ENCODE data around the gene SH3RF3. TPM values are rescaled to one million over a fixed set of nuclear protein-coding genes. Genes with fewer than 3 reads are reported as not detected.

SH3RF3 gene
- total and polyA plus RNA-seq, 4 donors, result 2.9 to 9.7 (median 8.6) TPM

DNA sequence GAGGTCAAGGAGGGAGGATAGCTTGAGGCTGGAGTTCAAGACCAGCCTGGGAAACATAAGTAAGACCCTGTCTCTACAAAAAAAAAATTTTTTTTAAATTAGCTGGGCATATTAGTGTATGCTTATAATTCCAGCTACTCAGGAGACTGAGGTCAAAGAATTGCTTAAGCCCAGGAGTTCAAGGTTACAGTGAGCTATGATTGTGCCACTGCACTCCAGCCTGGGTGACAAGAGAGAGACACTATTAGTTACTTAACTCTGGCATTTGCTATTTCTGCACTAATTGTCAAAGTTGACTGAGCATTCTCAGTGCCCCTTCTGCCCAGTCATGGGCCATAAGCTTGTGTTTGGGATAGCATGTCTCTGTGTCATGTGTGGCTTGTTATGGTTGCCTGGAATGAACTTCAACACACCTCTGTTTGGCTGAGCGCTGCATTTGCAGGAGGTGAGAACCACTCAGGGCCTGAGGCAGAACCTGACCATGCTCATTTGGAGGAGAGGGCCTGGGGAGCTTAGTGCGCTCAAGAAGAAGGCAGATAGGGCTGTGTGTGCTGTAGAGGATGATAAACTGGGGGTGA, 77.7 kb downstream of the SH3RF3 start:
- DNase-seq (no peak), ATAC-seq (ENCODE audit: insufficient read depth, low FRiP score) (no peak)
- peaks cover 0 to 6% (median 4%) of the 10 kb centered on the region in 5 donors for H3K4me1 ChIP-seq (ENCODE audit: control insufficient read depth in 5 of 5, insufficient read depth in 5 of 5, low read length in 5 of 5)
- TF ChIP-seq CTCF (IDR thresholded peaks at IDR 0.05; ENCODE audit: control extremely low read depth, extremely low read depth), result no peak
- H3K27ac ChIP-seq (ENCODE audit: low read depth in 1 of 2, low read length in 1 of 2), result no peak overlapping the region
- H3K36me3 ChIP-seq (ENCODE audit: control insufficient read depth in 4 of 4, insufficient read depth in 4 of 4, low read length in 4 of 4), result no peaks in the 10 kb centered on the region
- H3K4me3 ChIP-seq, result no peak overlapping the region
- no peaks in the 10 kb centered on the region for H3K27me3 ChIP-seq (ENCODE audit: control insufficient read depth in 3 of 3, insufficient read depth in 3 of 3, low read length in 2 of 3)
- peaks cover 0 to 5% (median 0%) of the 10 kb centered on the region in 4 donors for H3K9me3 ChIP-seq (ENCODE audit: control insufficient read depth in 4 of 4, insufficient read depth in 3 of 4, low read length in 3 of 4)
- 95 to 97% methylated on average over 2 of the region's 2 CpGs for WGBS, 2 donors
- H3K9ac ChIP-seq (ENCODE audit: insufficient read depth in 1 of 2, low read length in 2 of 2), result no peak overlapping the region

DNA sequence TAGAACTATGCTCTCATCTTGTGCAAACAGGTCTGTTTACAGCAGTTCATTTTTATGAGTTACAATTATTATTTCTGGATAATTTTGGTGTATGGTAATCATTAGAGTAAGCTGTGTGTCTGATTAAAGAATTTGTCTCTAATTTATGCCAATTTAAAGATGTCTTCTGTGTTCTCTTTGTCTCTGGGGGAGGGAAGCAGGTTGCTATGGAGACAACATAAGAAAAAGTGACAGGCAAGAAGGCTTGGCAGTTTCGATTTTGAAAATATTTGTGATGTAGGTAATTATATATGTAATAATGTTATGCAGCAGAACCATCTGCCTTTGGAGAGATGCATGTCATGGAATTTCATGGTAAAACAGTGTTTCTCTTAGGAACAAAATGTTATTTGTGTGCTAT, 78.2 kb downstream of the SH3RF3 start:
- no peak overlapping the region for H3K27ac ChIP-seq (ENCODE audit: low read depth in 1 of 2, low read length in 1 of 2)
- H3K4me3 ChIP-seq, result no peak overlapping the region
- ATAC-seq (ENCODE audit: insufficient read depth, low FRiP score) (no peak), DNase-seq (no peak)
- no peaks in the 10 kb centered on the region for H3K36me3 ChIP-seq (ENCODE audit: control insufficient read depth in 4 of 4, insufficient read depth in 4 of 4, low read length in 4 of 4)
- WGBS, 2 donors, result 61 to 70% methylated on average over 1 of the region's 1 CpG
- H3K9me3 ChIP-seq (ENCODE audit: control insufficient read depth in 4 of 4, insufficient read depth in 3 of 4, low read length in 3 of 4), result peaks cover 0 to 5% (median 0%) of the 10 kb centered on the region in 4 donors
- no peak overlapping the region for H3K9ac ChIP-seq (ENCODE audit: insufficient read depth in 1 of 2, low read length in 2 of 2)
- H3K4me1 ChIP-seq (ENCODE audit: control insufficient read depth in 5 of 5, insufficient read depth in 5 of 5, low read length in 5 of 5), result peaks cover 0 to 6% (median 2%) of the 10 kb centered on the region in 5 donors
- H3K27me3 ChIP-seq (ENCODE audit: control insufficient read depth in 3 of 3, insufficient read depth in 3 of 3, low read length in 2 of 3), result no peaks in the 10 kb centered on the region
- TF ChIP-seq CTCF (IDR thresholded peaks at IDR 0.05; ENCODE audit: control extremely low read depth, extremely low read depth), result no peak

DNA sequence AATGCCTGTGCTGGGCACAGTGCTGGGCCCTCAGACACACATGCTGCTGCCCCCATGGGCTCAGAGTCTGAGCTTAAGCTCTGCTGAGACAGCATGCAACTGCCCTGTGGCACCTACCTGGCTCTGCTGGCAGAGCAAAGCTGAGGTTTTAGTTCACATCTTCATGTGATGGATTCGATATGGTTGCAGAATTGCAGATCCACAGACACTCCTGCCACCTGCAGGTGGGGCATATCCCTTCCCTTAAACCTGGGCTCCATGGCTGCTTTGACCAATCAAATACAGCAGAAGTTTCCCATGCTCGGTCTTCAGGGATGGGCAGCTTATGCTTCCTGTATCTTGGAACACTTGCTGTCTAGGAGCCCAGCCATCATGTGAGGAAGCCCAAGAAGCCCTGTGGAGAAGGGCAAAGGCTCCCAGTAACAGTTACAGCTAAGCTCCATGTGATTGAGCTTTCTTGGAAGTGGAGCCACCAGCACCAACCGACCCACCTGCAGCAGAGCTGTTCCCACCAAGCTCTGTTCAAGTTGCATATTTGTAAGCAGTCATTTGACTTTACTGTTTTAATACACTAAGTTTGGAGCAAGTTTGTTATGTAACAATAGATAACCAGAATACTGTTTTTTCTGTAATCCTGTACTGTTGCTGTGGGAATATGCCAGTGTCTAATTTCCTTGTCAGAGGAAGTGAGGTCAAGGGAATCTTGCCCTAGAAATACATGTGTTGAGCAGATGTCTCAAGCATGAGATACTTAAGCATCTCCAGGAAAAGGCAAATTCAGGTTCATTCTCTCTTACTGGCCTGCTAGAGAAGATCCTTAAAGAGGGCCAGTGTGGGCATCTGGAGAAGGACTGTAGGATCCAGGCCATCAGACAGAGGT, 79.3 kb downstream of the SH3RF3 start:
- Histone ChIP-seq H3K27me3 (ENCODE audit: control insufficient read depth in 3 of 3, insufficient read depth in 3 of 3, low read length in 2 of 3) (no peaks in the 10 kb centered on the region), H3K4me3 (no peak overlapping the region), H3K36me3 (ENCODE audit: control insufficient read depth in 4 of 4, insufficient read depth in 4 of 4, low read length in 4 of 4) (no peaks in the 10 kb centered on the region), H3K9me3 (ENCODE audit: control insufficient read depth in 4 of 4, insufficient read depth in 3 of 4, low read length in 3 of 4) (peaks cover 0 to 5% (median 0%) of the 10 kb centered on the region in 4 donors), H3K9ac (ENCODE audit: insufficient read depth in 1 of 2, low read length in 2 of 2) (no peak overlapping the region), H3K27ac (ENCODE audit: low read depth in 1 of 2, low read length in 1 of 2) (no peak overlapping the region), H3K4me1 (ENCODE audit: control insufficient read depth in 5 of 5, insufficient read depth in 5 of 5, low read length in 5 of 5) (peaks cover 0 to 9% (median 0%) of the 10 kb centered on the region in 5 donors)
- DNase-seq (no peak), ATAC-seq (ENCODE audit: insufficient read depth, low FRiP score) (no peak)
- 91 to 93% methylated on average over 3 of the region's 3 CpGs for WGBS, 2 donors
- no peak for TF ChIP-seq CTCF (IDR thresholded peaks at IDR 0.05; ENCODE audit: control extremely low read depth, extremely low read depth)

All from lung (tissue), 12 donors.